NCI-H2107 (cell line): ENCODE measurements around the gene SMARCD1.

Source experiments
- DNase-seq: peaks from one replicate; lab custom pipeline; 2025; lab: John Stamatoyannopoulos, UW

SMARCD1 gene

DNA sequence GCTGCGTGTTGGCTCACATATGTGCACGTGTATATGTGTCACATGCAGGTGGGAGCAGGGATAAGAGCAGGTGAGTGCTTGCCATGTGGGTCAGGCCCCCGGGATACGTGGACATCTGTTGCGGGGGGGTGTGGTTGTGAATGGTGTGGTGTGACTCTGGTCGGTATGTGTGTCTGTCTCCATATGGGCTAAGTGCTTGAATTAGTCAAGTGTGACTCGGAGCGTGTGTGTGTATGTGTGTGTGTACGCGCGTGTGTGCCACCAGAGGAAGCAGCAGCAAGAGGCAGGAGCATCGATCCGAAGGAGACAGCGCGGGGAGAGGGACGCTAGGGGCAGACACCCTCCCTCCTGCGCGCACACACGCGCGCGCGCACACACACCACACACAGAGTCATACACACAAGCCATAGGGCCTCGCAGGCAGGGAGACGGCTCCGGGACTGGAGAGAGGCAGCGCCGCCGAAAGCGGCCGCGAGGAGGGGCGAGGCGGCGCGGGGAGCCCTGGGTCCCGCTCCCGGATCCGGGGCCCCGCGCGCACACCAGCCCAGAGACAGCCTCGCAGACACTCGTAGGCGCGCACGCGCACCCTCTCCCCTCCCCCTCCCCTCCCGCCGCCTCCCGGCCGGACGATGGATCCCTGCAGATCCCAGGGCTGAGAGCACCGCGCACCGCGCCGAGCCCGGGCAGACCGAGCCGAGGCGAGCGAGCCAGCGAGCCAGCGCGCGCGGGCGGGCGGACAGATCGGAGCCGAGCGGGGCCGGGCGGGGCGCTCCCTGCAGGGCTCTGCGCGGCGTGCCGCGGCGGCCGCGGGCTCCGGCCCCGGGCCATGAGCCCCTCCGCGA, 27.9 kb upstream of the SMARCD1 start, which contains the start of gene ASIC1:
Gene ASIC1 (plus strand): TSS at position 597 of the 842 bp plus-strand sequence. CDS start 1,171 bp downstream, outside the sequence.
- DNase-seq: no peak

DNA sequence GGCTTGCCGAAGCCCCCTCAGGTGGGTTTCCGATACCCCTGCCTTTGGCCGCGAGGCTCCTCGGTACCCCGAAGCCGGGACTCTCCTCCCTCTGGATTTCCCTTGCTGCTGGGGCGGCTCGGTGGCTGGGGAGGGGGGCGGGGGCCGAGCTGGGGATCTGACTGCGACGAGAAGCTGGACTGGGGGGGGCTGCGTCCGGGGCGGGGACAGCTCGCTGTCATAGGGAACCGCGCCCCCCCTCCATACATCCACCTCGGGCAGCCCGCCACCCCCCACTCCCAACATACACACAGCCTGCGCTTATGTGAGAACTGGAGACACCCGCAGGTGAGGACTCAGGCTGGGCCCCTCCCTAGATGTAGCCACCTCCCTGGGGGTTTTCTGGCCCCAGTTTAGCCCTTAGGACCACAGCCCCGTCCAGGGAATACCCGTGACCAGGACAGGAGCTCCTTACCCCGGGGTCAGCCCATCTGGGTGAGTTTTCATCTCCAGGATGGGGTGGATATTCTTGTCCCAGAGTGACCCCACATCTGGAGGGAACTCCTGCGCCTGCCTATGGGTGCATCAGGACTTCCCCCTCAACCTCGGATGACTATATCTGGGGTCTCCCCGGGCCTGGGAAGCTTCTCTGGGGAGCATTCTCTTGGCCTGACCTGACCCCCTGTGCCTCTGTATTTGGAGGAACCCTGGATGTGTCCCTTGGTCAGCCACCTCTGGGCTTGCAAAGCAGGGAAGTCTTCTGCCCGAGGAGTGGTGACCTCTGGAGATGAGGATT, 27.1 kb upstream of the SMARCD1 start:
- no peak for DNase-seq

DNA sequence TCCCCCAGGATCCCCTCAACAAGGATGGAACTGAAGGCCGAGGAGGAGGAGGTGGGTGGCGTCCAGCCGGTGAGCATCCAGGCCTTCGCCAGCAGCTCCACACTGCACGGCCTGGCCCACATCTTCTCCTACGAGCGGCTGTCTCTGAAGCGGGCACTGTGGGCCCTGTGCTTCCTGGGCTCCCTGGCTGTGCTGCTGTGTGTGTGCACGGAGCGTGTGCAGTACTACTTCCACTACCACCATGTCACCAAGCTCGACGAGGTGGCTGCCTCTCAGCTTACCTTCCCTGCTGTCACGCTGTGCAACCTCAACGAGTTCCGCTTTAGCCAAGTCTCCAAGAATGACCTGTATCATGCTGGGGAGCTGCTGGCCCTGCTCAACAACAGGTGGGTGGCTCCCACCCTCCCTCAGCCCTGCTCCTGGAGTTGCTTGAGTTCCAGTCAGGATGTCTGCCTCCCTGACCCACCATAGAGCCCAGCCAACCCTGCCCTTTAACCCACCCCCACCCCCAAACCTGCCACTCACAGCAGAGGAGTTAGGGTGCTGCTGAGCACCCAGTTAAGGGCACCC, 26.3 kb upstream of the SMARCD1 start:
- no peak for DNase-seq

DNA sequence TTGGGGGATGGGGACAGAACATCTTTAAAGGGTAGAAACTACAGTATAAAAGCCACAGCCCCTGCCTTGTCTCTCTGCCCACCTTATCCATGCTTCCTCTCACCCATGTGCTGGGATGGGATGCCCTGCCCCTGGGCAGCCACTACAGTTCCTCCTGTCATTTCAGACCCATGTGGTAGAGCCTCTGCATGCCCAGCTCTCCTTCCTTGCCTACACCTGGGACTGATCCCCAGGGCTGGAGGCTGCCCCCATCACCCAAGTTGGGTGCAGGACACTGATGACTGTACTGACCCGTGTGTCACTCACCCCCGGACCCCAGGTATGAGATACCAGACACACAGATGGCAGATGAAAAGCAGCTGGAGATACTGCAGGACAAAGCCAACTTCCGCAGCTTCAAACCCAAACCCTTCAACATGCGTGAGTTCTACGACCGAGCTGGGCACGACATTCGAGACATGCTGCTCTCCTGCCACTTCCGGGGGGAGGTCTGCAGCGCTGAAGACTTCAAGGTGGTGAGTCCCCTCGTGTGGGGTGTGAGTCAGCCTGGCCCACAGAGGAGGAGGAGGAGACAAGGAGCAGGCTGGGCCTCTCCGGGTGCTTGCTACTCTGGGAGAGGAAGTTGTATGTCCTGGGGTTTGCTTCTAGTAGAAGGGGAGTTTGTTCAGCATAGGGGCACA, 25.6 kb upstream of the SMARCD1 start:
- no peak for DNase-seq

DNA sequence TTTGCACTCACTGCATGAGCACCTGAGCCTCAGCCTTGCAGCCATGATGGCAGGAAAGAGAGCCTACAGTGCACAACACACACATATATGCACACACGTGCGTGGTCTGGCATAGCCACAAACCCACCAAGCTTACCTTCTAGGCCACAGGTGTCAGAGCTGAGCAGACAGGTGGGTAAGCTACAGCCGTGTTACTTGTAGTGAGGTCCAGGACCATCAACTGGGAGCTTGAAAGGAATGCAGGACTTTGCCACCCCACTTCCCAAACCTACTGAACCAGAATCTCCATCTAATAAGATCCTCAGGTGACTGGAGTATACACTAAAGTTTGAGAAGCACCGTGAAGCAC, 25.0 kb upstream of the SMARCD1 start:
- DNase-seq: no peak

DNA sequence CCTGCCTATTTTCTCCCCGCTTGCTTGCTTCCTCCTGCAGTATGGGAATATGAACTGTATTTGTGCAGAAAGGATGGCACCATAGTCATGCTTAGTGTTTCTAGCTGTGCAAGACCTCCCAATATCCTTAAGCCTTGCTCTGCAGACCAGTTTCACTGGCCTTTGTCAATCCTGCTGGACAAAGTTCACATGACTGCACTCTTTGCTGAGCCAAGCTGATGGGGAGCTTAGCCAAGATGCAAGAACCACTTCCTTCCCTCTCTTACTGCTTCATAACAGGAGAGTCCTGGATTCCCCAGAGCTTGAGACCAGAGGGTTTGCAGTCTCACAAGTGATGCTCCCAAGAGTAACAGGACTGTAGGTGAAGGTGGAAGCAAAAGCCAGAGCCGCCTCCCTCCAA, 24.0 kb upstream of the SMARCD1 start:
- DNase-seq: no peak

DNA sequence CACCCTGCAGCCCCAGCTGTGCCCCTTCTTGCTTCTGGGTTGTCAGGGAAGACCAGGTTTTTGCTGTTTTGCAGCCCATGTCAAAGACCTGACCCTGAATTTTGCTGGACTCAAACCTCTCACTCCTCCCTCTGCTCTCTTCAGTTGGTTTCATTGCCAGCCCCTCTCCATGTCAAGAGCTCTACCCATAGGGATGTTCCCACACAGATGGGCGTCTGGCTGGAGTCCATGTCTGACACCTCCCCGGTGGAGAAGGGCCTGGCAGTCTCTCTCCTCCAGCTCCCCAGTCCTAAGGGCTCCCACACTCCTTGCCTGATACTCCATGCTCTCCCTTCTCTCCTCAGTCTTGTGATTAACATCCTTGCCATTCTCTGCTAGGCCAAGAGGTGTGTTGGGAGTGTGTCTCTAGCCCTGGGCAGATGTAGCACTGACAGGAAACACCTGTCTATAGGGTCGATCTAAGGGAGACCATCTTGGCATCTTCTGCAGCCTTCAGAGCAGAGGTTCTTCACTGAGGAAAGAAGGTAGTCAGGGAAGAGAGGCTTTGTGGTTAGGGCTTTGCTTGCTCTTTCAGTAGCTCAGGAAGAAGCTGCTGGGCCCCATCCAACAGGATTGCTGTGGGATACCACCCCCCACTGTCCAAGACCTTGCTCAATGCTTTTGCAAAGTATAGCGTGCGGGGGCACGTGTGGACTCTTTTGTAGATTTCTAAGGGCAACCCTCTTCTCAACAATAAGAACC, 23.0 kb upstream of the SMARCD1 start:
- DNase-seq: no peak

DNA sequence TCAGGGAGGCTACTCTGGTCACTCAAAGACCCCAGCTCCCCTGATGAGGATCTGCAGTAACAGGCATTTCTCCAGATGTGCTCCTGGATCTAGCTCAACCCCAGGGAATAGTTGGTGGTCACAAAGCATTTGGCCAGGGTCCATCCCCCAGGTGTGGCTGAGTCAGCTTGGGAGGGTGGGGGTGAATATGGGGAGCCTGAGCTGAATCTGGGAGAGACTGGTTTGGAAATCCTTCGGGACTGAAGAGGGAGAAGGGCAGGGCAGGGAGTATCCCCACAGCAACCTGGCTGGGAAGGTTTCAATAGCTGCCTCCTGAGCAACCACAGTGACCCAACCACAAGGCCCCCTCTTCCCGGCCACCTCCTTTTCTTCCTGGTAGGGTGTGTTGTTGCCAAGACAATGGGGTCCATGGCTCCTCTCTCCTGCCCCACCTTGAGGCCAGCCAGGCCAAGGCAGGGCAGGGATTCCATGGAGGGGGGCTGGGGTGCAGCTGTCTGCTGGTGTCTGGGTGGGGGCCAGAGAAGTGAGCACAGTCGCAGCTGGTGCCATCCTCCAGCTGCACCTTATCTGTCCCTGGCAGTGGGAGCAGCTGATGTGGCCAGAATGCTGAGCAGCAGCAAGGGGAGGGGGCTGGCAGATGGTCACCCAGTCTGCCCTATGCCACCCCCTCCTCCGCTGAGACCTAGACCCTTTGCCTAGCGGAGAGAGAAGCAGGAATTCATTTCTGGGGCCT, 22.2 kb upstream of the SMARCD1 start:
- DNase-seq: no peak

DNA sequence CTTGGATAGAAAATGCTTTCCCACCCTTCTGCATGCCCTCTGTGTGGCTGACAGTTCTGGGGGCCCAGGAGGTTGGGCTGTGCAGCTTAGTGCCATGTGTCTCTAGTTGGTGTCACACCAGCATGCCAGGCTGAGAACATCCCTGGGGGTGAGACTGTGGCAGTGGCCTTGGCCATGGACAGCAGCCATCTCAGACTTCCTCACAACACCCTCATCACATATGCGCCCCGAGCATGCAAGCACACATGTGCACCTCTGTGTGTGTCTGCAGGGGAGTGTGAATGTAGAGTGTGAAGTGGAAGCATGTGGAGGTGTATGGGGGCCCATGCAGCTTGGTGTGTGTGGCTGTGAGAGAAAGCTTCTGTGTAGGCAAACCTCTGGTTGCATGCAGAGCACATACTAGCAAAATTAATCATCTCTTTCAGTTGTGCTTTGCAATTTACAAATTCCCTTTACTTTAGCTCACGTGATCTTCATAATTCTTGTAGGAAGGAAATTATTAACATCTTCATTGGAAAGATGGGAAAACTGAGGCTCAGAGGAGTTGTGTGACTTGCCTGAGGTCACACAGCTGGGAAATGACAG, 19.3 kb upstream of the SMARCD1 start:
- no peak for DNase-seq

DNA sequence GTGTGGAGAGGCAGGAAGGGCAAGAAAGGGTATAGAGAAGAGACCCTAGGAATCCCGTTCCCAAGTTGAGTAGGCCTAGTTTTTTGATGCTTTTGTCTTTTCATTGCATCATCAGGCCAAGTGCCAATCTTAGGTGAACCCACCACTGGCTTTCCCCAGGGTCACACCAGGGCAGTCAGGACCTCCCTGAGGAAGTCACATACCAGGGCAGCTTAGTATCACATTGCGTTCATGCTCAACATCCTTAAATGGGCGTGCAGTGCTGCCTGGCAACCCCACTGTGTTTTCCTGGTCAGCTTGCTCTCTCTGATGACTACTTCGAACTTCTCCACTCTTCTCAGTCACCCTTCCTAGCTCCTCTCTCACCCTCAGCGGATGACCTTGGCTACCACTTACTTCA, 18.7 kb upstream of the SMARCD1 start:
- no peak for DNase-seq

DNA sequence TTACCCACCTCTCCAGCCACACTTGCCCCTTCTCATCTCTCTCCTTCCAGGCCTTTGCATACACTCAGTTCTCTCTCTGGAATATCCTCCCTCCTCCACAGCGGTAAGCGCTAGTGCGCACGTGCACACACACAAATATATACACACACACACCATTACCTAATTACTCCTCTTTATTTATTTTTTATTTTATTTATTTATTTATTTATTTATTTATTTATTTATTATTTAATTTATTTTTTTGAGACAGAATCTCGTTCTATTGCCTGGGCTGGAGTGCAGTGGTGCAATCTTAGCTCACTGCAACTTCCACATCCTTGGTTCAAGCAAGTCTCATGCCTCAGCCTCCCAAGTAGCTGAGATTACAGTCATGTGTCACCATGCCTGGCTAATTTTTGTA, 16.1 kb upstream of the SMARCD1 start:
- DNase-seq: no peak

DNA sequence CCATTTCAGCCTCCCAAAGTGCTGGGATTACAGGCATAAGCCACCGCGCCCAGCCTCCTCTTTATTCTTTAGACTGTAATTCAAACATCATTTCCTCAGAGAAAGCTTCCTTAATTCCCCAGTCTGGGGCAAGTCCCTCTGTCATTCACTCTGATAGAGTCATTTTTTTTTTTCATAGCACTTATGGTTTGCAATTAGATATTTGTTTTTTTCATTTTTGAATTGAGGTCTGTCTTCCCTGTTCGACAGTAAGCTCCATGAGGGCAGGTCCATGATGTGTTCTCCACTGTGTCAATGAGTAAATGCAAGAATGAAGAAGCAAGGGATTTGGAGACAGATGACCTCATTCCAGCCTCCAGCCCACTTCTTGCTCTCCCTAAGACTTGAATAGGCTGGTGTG, 15.6 kb upstream of the SMARCD1 start:
- no peak for DNase-seq

DNA sequence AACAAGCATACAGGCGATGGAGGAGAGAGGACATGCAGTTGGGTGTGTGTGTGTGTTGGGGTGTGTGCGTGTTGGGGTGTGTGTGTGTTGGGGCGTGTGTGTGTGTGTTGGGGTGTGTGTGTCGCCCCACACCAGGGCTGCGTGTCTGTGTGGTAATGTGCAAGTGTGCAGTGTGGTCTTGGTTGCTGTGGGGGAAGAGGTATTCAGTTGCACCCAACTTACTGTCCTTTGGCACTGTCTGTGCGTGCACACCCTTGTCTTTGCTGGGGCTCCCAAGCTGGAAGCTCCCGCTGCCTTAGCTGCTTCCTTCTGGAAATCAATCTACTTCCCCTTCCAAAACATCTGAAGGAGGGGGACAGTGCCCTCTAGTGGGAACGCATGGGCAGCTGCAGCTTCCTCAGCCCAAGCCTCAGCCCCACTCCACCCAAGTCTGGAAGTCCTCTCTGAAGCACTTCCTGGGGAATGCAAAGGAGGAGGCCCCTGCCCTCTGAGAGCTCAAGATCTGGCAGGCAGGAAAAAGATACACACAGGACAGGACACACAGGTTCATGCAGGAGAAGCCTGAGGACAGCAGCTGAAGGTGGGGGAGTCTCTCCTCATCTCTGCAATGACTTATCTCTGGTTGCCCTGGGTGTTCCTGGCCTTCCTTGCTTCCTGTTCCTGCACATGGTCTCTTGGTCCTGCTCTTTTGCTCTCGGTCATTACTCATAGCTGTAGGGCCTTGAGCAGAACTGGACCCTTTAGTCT, 14.7 kb upstream of the SMARCD1 start:
- no peak for DNase-seq

DNA sequence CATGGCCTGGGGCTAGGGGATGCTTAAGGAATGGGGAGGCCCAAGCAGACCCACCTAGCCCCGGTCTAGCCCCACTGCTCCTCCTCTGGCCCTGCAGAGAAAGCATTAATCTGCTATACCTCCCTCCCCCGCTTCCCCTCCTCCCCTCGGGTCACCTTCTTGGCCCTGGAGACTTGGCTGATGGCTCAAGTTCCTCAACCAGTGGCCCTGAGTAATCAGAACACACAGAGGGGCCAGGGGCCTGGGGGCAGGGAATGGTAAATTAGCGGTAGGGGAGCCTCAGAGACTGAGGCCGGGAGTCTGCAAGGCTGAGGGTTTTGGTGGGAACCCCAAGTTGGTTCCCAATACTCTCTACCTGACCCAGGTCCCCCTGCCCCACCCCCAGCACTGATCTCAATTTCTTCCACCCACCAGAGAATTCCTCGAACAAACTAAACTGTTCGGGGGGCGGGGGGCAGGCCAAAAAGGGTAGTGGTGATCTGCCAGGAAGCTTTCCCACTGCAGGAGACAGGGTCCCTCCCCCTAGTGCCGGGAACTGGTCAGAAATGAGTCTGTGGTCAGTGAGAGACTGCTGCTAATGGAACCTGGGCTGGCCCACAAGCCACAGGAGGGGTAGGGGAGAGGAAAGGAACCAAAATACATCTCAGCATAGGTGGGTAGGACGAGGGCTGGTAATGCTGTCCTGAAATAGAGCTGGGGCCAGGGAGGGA, 12.8 kb upstream of the SMARCD1 start:
- DNase-seq: no peak

DNA sequence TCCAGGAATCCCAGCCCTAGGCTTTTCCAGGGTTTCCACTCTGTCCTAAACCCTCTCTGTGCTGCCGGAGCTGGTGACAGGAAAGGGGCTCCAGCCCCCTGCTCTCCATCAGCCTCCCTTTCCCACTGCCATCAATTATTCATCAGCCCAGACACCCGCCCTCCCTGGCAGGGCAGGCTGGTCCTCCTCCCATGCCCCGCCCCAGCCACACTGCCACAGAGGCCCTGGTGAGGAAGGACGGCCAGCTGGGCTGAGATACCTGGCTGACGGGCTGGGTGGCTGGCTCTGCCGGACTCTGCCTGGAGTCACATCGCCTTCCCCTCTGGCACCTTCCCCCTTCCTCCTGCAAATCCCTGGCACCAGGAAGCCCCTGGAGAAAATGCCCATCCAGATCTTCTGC, 11.9 kb upstream of the SMARCD1 start:
- no peak for DNase-seq

DNA sequence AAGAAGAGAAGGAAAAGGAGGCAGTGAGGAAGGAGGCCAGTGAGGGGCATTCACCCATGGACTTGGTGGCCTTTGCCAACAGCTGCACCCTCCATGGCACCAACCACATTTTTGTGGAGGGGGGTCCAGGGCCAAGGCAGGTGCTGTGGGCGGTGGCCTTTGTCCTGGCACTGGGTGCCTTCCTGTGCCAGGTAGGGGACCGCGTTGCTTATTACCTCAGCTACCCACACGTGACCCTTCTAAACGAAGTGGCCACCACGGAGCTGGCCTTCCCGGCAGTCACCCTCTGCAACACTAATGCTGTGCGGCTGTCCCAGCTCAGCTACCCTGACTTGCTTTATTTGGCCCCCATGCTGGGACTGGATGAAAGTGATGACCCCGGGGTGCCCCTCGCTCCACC, 11.4 kb upstream of the SMARCD1 start:
- no peak for DNase-seq

DNA sequence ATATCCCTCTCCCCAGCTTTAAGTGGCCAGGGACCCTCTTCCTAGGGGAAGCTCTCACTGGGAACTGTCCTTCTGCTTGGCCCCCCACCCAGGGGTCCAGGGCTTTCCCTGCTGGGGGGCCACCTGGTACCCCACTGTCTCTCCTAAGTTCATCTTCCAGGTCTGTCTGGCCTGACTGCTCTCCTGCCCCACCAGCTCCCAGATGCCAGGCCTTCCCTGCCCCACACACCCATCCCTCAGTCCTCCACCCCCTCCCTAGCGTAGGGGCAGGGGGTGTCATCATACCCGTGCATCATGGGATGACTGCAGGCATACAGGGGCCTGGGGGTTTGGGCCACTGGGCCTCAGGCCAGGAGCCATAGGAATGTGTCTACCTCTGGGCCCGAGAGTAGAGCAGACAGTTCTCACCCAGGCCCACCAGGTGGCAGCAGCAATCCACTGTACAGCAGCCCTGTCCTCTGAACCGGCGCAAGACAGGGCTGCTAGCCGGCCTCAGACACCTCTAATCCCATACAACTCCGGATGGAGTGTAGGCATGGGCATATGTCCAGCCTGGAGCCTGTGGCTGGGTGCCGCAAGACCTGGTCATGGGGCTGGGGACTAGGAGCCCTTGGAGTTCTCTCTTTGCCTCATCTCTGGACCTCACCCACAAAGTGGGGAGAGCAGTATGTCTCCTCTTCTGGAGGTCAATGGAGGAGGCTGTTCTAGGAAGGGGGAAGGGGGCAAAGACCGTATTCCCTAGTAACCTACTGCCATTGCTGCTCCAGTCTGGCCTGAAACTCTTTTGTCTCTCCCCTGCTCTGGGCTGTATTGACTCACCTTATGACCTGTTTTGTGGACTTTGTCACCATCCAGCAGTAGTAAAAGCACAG, 10.0 kb upstream of the SMARCD1 start:
- peak; percentile 35 for DNase-seq

DNA sequence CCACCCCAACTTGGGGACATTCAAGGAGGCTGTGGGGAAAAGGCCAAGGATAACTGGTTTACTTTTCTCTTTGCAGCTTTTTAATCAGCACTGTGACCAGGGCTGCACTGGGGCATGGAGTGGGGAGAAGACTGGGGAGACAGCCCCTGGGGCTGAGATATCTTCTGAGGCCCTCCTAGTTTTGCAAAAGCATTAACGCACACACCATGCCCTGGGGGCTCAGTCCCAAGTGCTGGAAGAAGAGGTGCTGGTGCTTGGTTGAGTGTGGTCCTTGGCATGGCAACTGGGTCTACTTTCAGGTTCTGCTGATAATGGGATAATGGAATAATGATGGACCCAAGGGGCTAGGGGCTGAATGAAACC, 9.4 kb upstream of the SMARCD1 start:
- DNase-seq: no peak
